ENCODE data around the gene PLXNA2. TPM values are rescaled to one million over a fixed set of nuclear protein-coding genes. Genes with fewer than 3 reads are reported as not detected.

The PLXNA2 gene
- total RNA-seq, 1 experiment from 2014 or later, result 0.89 TPM

GRCh38 chr1:208088319-208088718, 155.9 kb downstream of the PLXNA2 start:
- H3K27ac ChIP-seq (ENCODE audit: low read depth, low read length), result no peak overlapping the region
- DNase-seq (ENCODE audit: low read depth, low spot score) (no peak), ATAC-seq (no peak)
- POLR2A ChIA-PET, result no interaction called here
- no peak overlapping the region for H3K4me3 ChIP-seq (replicated peaks in 1 of 2; ENCODE audit: low read depth in 1 of 2, low read length in 2 of 2)
- RAD21 ChIA-PET (ENCODE audit: low non-redundant PET in 1 of 2, low total read pairs in 2 of 2, uncharacterized antibody in 2 of 2, unreplicated experiment in 2 of 2), result no interaction called here
- CTCF ChIA-PET, result no interaction called here
- H3K4me1 ChIP-seq (ENCODE audit: control insufficient read depth in 1 of 2, insufficient read depth in 2 of 2, low read length in 2 of 2), result no peaks in the 10 kb centered on the region
- no peak overlapping the region for H2AFZ ChIP-seq (ENCODE audit: low read depth, low read length, poor library complexity, severe bottlenecking)
- no peak overlapping the region for H3K4me2 ChIP-seq (ENCODE audit: low read length)
- no peaks in the 10 kb centered on the region for H3K36me3 ChIP-seq (ENCODE audit: control insufficient read depth in 1 of 2, insufficient read depth in 2 of 2, low read length in 2 of 2)
- H3K9me2 ChIP-seq (ENCODE audit: insufficient read depth), result no peaks in the 10 kb centered on the region
- H3K27me3 ChIP-seq (ENCODE audit: insufficient read depth, low read length), result no peaks in the 10 kb centered on the region
- BruUV-seq (replicated peaks), result no TSS peak
- no peak overlapping the region for H3K9ac ChIP-seq (ENCODE audit: low read length)
- no peaks in the 10 kb centered on the region for H3K79me2 ChIP-seq (ENCODE audit: insufficient read depth, low read length)
- no peak for TF ChIP-seq TCF7L2 (IDR thresholded peaks at IDR 0.05; ENCODE audit: borderline replicate concordance, extremely low read depth, insufficient read depth, insufficient read length)
- TF ChIP-seq ZFX (IDR thresholded peaks at IDR 0.05), result no peak
- no peak for TF ChIP-seq REST (IDR thresholded peaks at IDR 0.05; ENCODE audit: low read depth)
- no peak for TF ChIP-seq SIN3A (IDR thresholded peaks at IDR 0.05; ENCODE audit: low read depth)
- no peak for TF ChIP-seq RAD21 (IDR thresholded peaks at IDR 0.05; ENCODE audit: low read depth)
- intact Hi-C loops (cut with micrococcal nuclease), result no loop called here
- H3K9me3 ChIP-seq (ENCODE audit: control insufficient read depth in 1 of 2, insufficient read depth in 1 of 2, low read depth in 1 of 2, low read length in 2 of 2), result no peaks in the 10 kb centered on the region
- no peaks in the 10 kb centered on the region for H4K20me1 ChIP-seq (ENCODE audit: insufficient read depth)

Measured in HCT116 (cell line).